Brain microvascular endothelial cell (primary cell): ENCODE measurements around the gene APBA1.
A peak's percentile ranks its signal among the peaks of the same experiment; 100 is the strongest.

Source experiments
- DNase-seq: peaks from one replicate; pipeline ENCODE4 v3.0.0-alpha.2; 2020
- H3K27ac ChIP-seq: fragments of 250-450 bp; sonication (Bioruptor Pico); 2 replicates; pipeline ENCODE4 v1.5.1; 2020; ENCODE audit warnings: mild to moderate bottlenecking, moderate library complexity
- H3K27me3 ChIP-seq: fragments of 250-450 bp; sonication (Bioruptor Pico); replicated peaks from 2 replicates; pipeline ENCODE4 v1.5.1; 2020; ENCODE audit warnings: mild to moderate bottlenecking
- H3K36me3 ChIP-seq: fragments of 250-450 bp; sonication (Bioruptor Pico); replicated peaks from 2 replicates; pipeline ENCODE4 v1.5.1; 2020; ENCODE audit warnings: mild to moderate bottlenecking
- H3K4me3 ChIP-seq: 2 replicates; pipeline ENCODE4 v1.5.1; 2011; ENCODE audit warnings: low read depth, mild to moderate bottlenecking, control low read depth, low read length, moderate library complexity
- in situ Hi-C: cut with HindIII; loops from 2 replicates; pipeline ENCODE4 v1.10.0; 2017; ENCODE audit warnings: low sequenced_read_pairs, low pct_ligation_motif_present
- TF ChIP-seq, protein P1 (sequence below): IDR thresholded peaks from 2 replicates; pipeline ENCODE4 v1.5.1; 2011; ENCODE audit warnings: low read depth, mild to moderate bottlenecking, moderate library complexity, low read length, control low read depth, inconsistent platforms; ENCODE audit errors: missing control alignments

The APBA1 gene

DNA sequence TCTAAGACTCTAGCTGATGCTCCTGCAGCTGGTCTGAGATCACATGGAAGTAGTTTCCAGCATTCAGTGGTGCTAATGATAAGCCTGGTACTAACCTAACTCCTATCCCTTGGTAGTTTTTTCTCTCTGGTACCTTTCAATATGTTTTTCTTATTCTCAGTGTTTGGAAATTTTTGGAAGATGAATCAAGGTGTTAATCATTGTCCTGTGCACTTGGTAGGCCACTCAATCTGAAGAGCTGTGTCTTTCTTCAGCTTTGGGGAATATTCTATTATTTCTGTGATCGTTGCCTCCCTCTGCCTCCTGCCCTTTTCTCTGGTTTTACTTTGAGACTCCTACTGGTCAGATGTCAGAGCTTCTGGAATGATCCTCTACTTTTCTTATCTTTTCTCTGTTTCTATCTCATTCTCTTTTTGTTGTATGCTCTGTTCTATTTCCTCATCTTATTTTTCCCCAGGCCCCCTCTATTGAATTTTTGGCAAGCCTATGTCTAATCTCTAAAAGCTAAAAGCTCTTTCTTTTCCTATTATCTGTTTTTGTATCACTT lies 136.8 kb downstream of the APBA1 start:
- H3K27ac ChIP-seq, result no peak overlapping the region
- no peak for DNase-seq
- no peaks in the 10 kb centered on the region for H3K36me3 ChIP-seq
- TF ChIP-seq, protein P1, sequence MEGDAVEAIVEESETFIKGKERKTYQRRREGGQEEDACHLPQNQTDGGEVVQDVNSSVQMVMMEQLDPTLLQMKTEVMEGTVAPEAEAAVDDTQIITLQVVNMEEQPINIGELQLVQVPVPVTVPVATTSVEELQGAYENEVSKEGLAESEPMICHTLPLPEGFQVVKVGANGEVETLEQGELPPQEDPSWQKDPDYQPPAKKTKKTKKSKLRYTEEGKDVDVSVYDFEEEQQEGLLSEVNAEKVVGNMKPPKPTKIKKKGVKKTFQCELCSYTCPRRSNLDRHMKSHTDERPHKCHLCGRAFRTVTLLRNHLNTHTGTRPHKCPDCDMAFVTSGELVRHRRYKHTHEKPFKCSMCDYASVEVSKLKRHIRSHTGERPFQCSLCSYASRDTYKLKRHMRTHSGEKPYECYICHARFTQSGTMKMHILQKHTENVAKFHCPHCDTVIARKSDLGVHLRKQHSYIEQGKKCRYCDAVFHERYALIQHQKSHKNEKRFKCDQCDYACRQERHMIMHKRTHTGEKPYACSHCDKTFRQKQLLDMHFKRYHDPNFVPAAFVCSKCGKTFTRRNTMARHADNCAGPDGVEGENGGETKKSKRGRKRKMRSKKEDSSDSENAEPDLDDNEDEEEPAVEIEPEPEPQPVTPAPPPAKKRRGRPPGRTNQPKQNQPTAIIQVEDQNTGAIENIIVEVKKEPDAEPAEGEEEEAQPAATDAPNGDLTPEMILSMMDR, result peak; percentile 18
- in situ Hi-C loops, result no loop called here
- no peak overlapping the region for H3K4me3 ChIP-seq
- H3K27me3 ChIP-seq, result no peaks in the 10 kb centered on the region

DNA sequence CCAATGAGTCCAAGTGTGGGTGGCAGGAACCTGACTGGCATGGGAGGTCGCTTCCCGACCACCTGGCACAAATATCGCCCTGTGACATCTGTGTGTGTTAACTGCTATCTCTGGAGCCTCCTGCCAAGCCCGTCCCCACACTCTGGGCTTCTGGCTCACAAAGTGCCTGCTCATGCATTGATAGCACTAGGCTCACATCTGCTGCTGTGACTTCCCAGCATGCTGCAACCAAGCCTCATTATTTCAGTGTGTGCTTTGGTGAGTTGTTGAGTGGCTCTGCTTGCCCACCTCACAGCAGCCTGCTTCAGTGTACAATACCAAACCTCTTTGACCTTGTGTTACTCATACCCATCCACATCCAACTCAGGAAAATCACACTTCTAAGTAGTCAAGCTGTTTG lies 139.8 kb downstream of the APBA1 start:
- H3K27ac ChIP-seq, result no peak overlapping the region
- DNase-seq, result no peak
- no peaks in the 10 kb centered on the region for H3K36me3 ChIP-seq
- TF ChIP-seq, protein P1, result no peak
- no peak overlapping the region for H3K4me3 ChIP-seq
- H3K27me3 ChIP-seq, result no peaks in the 10 kb centered on the region
- in situ Hi-C loops, result no loop called here

DNA sequence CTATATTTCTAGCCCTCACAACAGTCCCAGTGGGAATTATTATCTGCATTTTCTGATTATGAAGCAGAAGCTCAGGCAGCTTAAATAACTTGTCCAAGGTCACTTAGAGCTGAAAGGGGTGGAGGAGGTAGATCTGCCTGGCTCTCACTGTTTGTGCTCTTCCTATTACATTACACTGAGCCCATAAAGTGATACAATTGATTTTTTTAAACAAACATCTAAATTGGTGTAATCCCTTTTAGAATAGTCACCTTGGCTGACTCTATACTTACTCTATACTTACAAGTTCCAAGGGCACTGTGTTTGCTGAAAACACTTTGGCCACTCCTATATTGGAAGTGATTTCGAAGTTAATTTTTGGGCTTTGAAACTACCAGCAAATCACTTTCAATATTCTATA lies 144.7 kb downstream of the APBA1 start:
- Histone ChIP-seq H3K4me3 (no peak overlapping the region), H3K36me3 (no peaks in the 10 kb centered on the region), H3K27me3 (no peaks in the 10 kb centered on the region), H3K27ac (no peak overlapping the region)
- TF ChIP-seq, protein P1, result no peak
- no peak for DNase-seq
- in situ Hi-C loops, result no loop called here

DNA sequence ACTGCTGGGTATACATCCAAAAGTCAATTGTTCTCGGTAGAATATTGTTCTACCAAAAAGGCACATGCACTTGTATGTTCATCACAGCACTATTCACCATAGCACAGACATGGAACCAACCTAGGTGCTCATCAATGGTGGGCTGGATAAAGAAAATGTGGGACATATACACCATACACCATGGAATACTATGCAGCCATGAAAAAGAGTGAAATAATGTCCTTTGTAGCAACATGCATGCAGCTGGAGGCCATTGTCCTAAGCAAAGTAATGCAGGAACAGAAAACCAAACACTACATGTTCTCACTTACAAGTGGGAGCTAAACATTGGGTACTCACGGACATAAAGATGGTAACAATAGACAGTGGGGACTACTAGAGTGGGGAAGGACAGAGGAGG lies 145.5 kb downstream of the APBA1 start:
- no peak overlapping the region for H3K27ac ChIP-seq
- no peak for DNase-seq
- H3K36me3 ChIP-seq, result no peaks in the 10 kb centered on the region
- no peaks in the 10 kb centered on the region for H3K27me3 ChIP-seq
- no peak overlapping the region for H3K4me3 ChIP-seq
- TF ChIP-seq, protein P1, result no peak
- in situ Hi-C loops, result no loop called here

GRCh38 chr9:69519470-69520240 lies 152.5 kb downstream of the APBA1 start:
- no peak for DNase-seq
- Histone ChIP-seq H3K27ac (no peak overlapping the region), H3K27me3 (no peaks in the 10 kb centered on the region), H3K4me3 (no peak overlapping the region), H3K36me3 (no peaks in the 10 kb centered on the region)
- TF ChIP-seq, protein P1, result no peak
- in situ Hi-C loops, result no loop called here
